H7 (cell line): ENCODE measurements around the gene PSORS1C1. TPM values are rescaled to one million over a fixed set of nuclear protein-coding genes. Genes with fewer than 3 reads are reported as not detected.
"Not testable (repeated sequence)": the region's sequence is repeated elsewhere in the genome, so short reads cannot be mapped to it uniquely, and the experiment has no call there.

ENCODE experiments used
- DNase-seq: peaks from one replicate; pipeline ENCODE4 v3.0.0; 2012
- H3K27me3 ChIP-seq: 2 replicates; pipeline ENCODE4 v1.6.0; 2011; ENCODE audit warnings: mild to moderate bottlenecking, low read length; ENCODE audit not compliant: control insufficient read depth, insufficient read depth
- H3K36me3 ChIP-seq: replicated peaks from 2 replicates; pipeline ENCODE4 v1.5.1; 2011; ENCODE audit warnings: low read length; ENCODE audit not compliant: control insufficient read depth, insufficient read depth
- H3K4me3 ChIP-seq: 2 replicates; pipeline ENCODE4 v1.5.1; 2011; ENCODE audit warnings: low read depth, mild to moderate bottlenecking, control low read depth, low read length, moderate library complexity; ENCODE audit not compliant: insufficient read depth
- total RNA-seq: library from RNA; depleted of rRNA; stranded (reverse); fragments of >200 nt; shearing (Covaris generic); gene quantifications from 2 replicates; pipeline ENCODE4 v1.2.3, GENCODE V29; 2014

PSORS1C1 gene
- total RNA-seq, 1 experiment from 2014 or later = 0.10 TPM

DNA sequence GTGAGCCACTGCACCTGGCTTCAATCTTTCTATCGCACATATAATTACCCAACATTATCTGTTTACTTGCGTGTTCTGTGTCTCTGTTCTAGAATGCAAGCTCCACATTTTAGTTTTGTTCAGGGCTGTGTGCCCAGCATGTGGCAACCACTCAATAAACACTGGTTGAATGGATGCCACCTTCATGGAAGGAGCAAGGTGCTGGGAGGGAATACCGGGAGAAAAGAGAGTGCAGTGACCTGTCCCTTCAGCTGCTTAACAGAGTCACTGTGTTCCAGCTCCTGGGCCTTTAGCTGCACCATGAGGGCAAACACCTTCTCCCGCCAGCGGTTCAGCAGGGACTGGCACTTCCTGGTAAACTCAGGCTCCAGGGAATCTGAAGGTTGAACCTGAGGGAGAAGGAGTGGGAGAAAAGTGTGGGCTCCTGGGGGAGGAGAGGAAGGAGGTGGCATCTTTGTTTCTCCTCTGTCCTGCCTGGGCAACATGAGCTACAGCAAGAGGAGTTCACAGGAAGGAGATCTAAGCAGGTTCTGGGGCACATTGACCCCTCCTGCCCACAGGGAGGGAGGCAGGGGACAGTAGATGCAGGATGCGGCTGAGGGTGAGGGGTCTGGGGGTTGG, 35.3 kb downstream of the PSORS1C1 start:
- DNase-seq = no peak
- peaks cover 27% of the 10 kb centered on the region for H3K36me3 ChIP-seq
- H3K4me3 ChIP-seq = no peak overlapping the region
- no peaks in the 10 kb centered on the region for H3K27me3 ChIP-seq

DNA sequence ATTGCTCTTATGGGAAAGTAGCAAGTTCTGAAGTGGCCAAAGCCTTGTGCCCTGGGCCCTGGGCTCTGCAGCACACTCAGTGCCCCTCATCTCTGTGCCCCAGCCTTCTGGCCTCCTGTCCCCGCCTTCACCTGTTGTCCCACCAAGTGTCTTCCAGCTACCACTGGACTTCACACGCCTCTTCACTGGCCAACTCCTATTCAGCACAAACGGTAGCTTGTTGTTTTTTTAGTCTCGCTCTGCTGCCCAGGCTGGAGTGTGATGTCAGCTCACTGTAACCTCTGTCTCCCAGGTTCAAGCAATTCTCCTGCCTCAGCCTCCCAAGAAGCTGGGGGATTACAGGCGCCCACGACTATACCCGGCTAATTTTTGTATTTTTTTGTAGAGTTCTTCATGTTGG, 38.2 kb downstream of the PSORS1C1 start:
- Histone ChIP-seq H3K4me3 (no peak overlapping the region), H3K27me3 (no peaks in the 10 kb centered on the region), H3K36me3 (peaks cover 30% of the 10 kb centered on the region)
- no peak for DNase-seq

DNA sequence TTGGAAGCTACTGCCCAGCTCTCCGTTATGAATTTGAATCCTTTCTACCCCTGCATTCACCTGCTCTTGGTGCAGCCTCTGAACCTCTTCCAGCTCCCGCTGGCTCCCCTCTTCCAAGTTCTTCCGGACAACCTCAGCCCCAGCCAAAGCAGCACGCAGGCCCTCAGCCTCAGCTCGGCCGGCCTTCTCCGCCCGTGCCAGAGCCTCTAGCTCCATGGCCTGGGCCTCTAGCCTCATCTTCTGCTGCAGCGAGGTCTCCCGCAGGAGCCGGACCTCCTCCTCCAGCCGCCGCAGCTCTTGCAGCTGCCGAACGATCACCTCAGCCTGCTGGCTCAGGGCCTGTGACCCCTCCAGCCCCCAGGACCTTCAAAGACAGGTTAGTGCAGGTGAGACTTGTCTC, 39.8 kb downstream of the PSORS1C1 start:
- DNase-seq = no peak
- H3K27me3 ChIP-seq = no peaks in the 10 kb centered on the region
- peaks cover 24% of the 10 kb centered on the region for H3K36me3 ChIP-seq
- H3K4me3 ChIP-seq = no peak overlapping the region

DNA sequence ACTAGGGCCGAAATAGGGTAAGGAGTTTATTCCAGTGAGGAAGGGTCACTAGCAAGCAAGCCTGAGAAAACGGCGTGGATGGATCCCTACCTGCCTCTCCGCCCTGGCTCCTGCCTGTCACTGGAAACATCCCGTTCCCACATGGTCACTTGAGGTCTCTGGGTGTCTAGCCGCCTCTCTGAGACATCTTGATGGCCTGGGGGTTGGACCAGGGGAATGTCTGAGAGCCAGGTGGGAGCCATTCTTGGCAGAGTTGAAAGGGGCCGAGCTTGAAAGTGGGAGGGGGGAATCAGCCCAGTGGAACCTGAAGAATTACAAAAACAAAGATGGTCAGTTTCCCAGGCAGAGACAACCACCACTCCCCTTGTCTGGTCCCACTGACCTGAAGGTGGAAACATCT, 42.0 kb downstream of the PSORS1C1 start:
- DNase-seq = no peak
- Histone ChIP-seq H3K36me3 (peaks cover 15% of the 10 kb centered on the region), H3K4me3 (no peak overlapping the region)

DNA sequence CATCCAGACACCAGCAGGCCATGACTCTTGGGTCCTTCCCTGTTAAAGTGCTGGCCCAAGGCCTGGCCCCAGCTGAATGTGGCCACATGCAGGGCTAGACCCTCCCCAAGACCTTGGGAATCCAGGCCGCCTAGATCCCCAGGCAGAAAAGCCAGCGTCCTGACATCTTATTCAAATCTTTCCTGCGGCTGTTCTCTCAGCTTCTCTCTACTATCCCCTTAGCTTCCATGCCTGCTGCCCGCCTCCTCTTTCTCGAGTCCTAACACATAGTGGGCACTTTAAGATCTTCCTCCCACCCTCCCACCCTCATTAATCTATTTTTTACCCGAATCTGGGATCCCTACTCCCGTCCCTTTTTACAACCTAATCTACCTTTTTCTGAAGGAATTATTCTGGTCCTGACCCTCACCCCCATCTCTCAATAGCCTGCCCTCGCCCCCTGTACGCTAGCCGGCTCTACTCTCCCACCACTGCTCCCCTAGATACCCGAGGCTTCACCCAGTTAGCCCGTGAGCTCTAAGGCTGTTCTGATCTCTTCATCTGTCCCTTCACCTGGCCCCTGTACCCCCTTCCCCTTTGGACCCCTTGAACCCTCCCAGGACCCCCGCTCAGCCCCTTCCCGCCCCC, 43.0 kb downstream of the PSORS1C1 start, which contains the start of gene CCHCR1:
CCHCR1 (minus strand) TSS at position 290 of the 627 bp plus-strand sequence; CDS start at position 88, 202 bp downstream.
- H3K4me3 ChIP-seq = peak within 1 kb of the TSS; percentile 72
- DNase-seq = peak; percentile 70

More for the DNA sequence above, 42.0 kb downstream of the PSORS1C1 start:
- H3K27me3 ChIP-seq = no peaks in the 10 kb centered on the region

GRCh38 chr6:31158140-31158862, 43.7 kb downstream of the PSORS1C1 start, which contains the start of gene TCF19:
Gene TCF19, plus strand, starts transcription at chr6:31158589. Its CDS starts 881 bp downstream, at chr6:31159470.
- Histone ChIP-seq H3K36me3 (peaks cover 19% of the 10 kb centered on the region), H3K27me3 (no peaks in the 10 kb centered on the region), H3K4me3 (peak within 1 kb of the TSS; percentile 72)
- DNase-seq = peak; percentile 99

More for the DNA sequence above, 43.0 kb downstream of the PSORS1C1 start, which contains the start of gene CCHCR1:
- Histone ChIP-seq H3K27me3 (no peaks in the 10 kb centered on the region), H3K36me3 (peaks cover 15% of the 10 kb centered on the region)

- Histone ChIP-seq H3K27me3 (no peaks in the 10 kb centered on the region), H3K36me3 (peaks cover 24% of the 10 kb centered on the region), H3K4me3 (peak overlapping the region; percentile 72)
- peak; percentile 89 for DNase-seq
These were observed 44.6 kb downstream of the PSORS1C1 start for GRCh38 chr6:31158863-31159855.

- DNase-seq = no peak
- H3K4me3 ChIP-seq = no peak overlapping the region
- no peaks in the 10 kb centered on the region for H3K27me3 ChIP-seq
- peaks cover 25% of the 10 kb centered on the region for H3K36me3 ChIP-seq
These were observed 46.9 kb downstream of the PSORS1C1 start for GRCh38 chr6:31161216-31162126.

DNA sequence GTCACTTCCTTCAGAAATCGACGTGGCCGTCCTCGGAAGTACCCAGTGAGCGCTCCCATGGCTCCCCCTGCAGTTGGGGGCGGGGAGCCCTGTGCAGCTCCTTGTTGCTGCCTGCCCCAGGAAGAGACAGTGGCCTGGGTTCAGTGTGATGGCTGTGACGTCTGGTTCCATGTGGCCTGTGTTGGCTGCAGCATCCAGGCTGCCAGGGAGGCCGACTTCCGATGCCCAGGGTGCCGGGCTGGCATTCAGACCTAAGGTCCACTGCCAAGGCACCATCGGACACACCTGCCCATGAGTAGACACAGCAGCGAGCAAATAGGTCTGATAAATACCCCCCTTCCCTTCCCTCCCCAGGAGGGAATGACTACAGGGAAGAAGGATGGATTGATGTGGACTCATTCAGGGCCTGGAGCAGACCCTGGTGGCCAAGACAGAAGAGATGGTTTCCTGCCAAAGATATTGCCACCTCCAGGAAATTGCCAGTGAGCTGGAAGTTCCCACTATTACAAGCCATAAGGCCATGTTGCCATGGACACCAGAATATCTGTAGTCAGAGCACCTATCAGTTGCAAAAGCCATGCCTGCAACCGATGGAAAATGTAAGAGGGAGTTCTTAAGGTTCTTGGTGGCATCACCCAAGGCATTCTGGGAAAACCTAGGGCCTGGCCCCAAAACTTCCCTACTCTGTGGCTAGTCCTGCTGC, 48.0 kb downstream of the PSORS1C1 start:
- no peaks in the 10 kb centered on the region for H3K27me3 ChIP-seq
- H3K4me3 ChIP-seq = no peak overlapping the region
- peaks cover 30% of the 10 kb centered on the region for H3K36me3 ChIP-seq
- DNase-seq = peak; percentile 79

GRCh38 chr6:31163922-31164321, 49.3 kb downstream of the PSORS1C1 start:
- no peaks in the 10 kb centered on the region for H3K27me3 ChIP-seq
- no peak overlapping the region for H3K4me3 ChIP-seq
- peaks cover 37% of the 10 kb centered on the region for H3K36me3 ChIP-seq
- DNase-seq = no peak

DNA sequence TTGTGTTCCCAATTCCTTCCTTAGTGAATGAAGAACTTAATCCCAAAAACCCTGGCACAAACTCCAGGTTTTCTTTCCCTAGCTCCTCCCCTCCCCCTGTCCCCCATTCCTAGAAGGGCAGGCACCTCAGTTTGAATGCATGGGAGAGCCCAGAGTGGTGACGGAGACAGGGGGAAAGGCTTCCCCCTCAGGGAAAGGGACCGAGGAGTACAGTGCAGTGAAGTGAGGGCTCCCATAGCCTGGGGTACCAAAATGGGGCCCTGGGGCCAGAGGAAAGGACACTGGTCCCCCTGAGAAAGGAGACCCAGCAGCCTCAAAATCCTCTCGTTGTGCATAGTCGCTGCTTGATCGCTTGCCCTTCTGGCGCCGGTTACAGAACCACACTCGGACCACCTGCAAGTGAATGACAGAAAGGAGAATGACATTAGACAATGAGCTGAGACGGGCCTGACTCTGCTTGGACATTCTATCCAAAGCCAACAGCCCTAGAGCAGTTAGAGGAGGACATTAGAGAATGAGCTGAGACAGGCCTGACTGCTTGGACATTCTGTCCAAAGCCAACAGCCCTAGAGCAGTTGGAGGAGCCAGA, 50.0 kb downstream of the PSORS1C1 start:
- DNase-seq, H3K4me3 ChIP-seq, H3K27me3 ChIP-seq: not testable (repeated sequence)
- H3K36me3 ChIP-seq = peaks cover 40% of the 10 kb centered on the region

GRCh38 chr6:31165064-31165832, 50.6 kb downstream of the PSORS1C1 start:
- not testable (repeated sequence) for H3K27me3 ChIP-seq, DNase-seq, H3K4me3 ChIP-seq
- H3K36me3 ChIP-seq = peaks cover 40% of the 10 kb centered on the region
